H1 (cell line): ENCODE measurements around the gene INSYN1. TPM values are rescaled to one million over a fixed set of nuclear protein-coding genes. Genes with fewer than 3 reads are reported as not detected.

Experiments
- CTCF ChIA-PET: fragments of 300-600 bp; sonication (Branson Sonifier 250); formaldehyde crosslinking; loops from one replicate; lab custom pipeline; 2021; ENCODE audit not compliant: partially characterized antibody; lab: Charles Lee
- POLR2A ChIA-PET: fragments of 300-600 bp; sonication (Branson Sonifier 250); formaldehyde crosslinking; loops from one replicate; lab custom pipeline; 2021; ENCODE audit warnings: inconsistent platforms; ENCODE audit not compliant: partially characterized antibody; lab: Charles Lee
- DNase-seq, 2 experiments: peaks; one replicate each; pipeline versions ENCODE4 v3.0.0 to v3.0.0-alpha.2; 2010 to 2022; ENCODE audit warnings: low spot score in 2 of 2, low read depth in 1 of 2, mixed read lengths in 1 of 2
- FAIRE-seq: peaks from 2 replicates; lab custom pipeline; 2011; peaks lifted over from hg19 to GRCh38; lab: Jason Lieb, UNC
- H2AFZ ChIP-seq: 2 replicates; pipeline ENCODE4 v1.8.1; 2012; ENCODE audit warnings: low read length, inconsistent platforms
- H2AK5ac ChIP-seq: 2 replicates; pipeline ENCODE4 v1.6.1; 2013; ENCODE audit warnings: low read depth, low read length
- H2BK120ac ChIP-seq: replicated peaks from 2 replicates; pipeline ENCODE3; 2013; ENCODE audit warnings: low read depth, low read length, inconsistent platforms
- H2BK12ac ChIP-seq: 2 replicates; pipeline ENCODE4 v1.6.1; 2013; ENCODE audit warnings: low read depth, low read length
- H2BK15ac ChIP-seq: 2 replicates; pipeline ENCODE4 v1.6.1; 2013; ENCODE audit warnings: low read length
- H2BK20ac ChIP-seq: 2 replicates; pipeline ENCODE4 v1.6.1; 2013; ENCODE audit warnings: low read length
- H2BK5ac ChIP-seq: 2 replicates; pipeline ENCODE4 v1.6.1; 2013; ENCODE audit warnings: low read depth, low read length
- H3K14ac ChIP-seq: 2 replicates; pipeline ENCODE4 v1.6.1; 2013; ENCODE audit warnings: inconsistent platforms; ENCODE audit not compliant: insufficient read length
- H3K18ac ChIP-seq: 2 replicates; pipeline ENCODE4 v1.6.1; 2013; ENCODE audit warnings: low read length; ENCODE audit errors: extremely low read depth
- H3K23ac ChIP-seq: 2 replicates; pipeline ENCODE4 v1.6.1; 2013; ENCODE audit warnings: inconsistent platforms; ENCODE audit not compliant: insufficient read length
- H3K23me2 ChIP-seq: 2 replicates; pipeline ENCODE4 v1.6.1; 2013; ENCODE audit warnings: low read depth, low read length
- H3K27ac ChIP-seq: 2 replicates; pipeline ENCODE4 v1.6.1; 2011; ENCODE audit warnings: low read depth, low read length, inconsistent platforms
- H3K27me3 ChIP-seq, 4 experiments: replicated peaks in 1 of 4; 1 replicate in 1 of 4; 2 replicates in 3 of 4; pipeline versions ENCODE4 v1.6.1 to v1.8.1; 2011 to 2013; ENCODE audit warnings: low read length in 3 of 4, mild to moderate bottlenecking in 3 of 4, inconsistent platforms in 2 of 4, mixed read lengths in 2 of 4, moderate library complexity in 1 of 4; ENCODE audit not compliant: control insufficient read depth in 3 of 4, insufficient read depth in 3 of 4; ENCODE audit errors: extremely low read depth in 1 of 4
- H3K36me3 ChIP-seq, 4 experiments: 2 replicates each; pipeline versions ENCODE4 v1.6.1 to v1.8.1; 2011 to 2013; ENCODE audit warnings: mild to moderate bottlenecking in 4 of 4, low read length in 3 of 4, moderate library complexity in 2 of 4, control low read depth in 1 of 4, inconsistent platforms in 1 of 4; ENCODE audit not compliant: insufficient read depth in 4 of 4, control insufficient read depth in 2 of 4
- H3K4ac ChIP-seq: replicated peaks from 2 replicates; pipeline ENCODE3; 2013; ENCODE audit warnings: low read length, low read depth, mixed read lengths, inconsistent platforms; ENCODE audit not compliant: insufficient read length
- H3K4me1 ChIP-seq, 4 experiments: replicated peaks in 1 of 4; 1 replicate in 1 of 4; 2 replicates in 3 of 4; pipeline versions ENCODE4 v1.6.1 to v1.8.1; 2011 to 2013; ENCODE audit warnings: low read length in 3 of 4, inconsistent platforms in 2 of 4, mixed read lengths in 1 of 4; ENCODE audit not compliant: insufficient read depth in 4 of 4, control insufficient read depth in 3 of 4
- H3K4me2 ChIP-seq, 2 experiments: 2 replicates each; pipeline versions ENCODE4 v1.6.1 to v1.8.1; 2011 to 2013; ENCODE audit warnings: low read depth in 2 of 2, low read length in 2 of 2, control low read depth in 1 of 2, inconsistent platforms in 1 of 2, mild to moderate bottlenecking in 1 of 2; ENCODE audit not compliant: insufficient read depth in 1 of 2
- H3K4me3 ChIP-seq, 4 experiments: fragments of 200-600, 300-600 bp in 1 of 4; sonication (generic), shearing (Covaris generic), sonication (Bioruptor Twin) in 1 of 4; 2 replicates each; pipeline versions ENCODE4 v1.5.1 to v1.8.1; 2011 to 2016; ENCODE audit warnings: low read length in 4 of 4, low read depth in 3 of 4, control low read depth in 2 of 4, inconsistent platforms in 2 of 4, mild to moderate bottlenecking in 2 of 4, mixed read lengths in 1 of 4, moderate library complexity in 1 of 4; ENCODE audit not compliant: insufficient read depth in 2 of 4; ENCODE audit errors: extremely low read depth in 1 of 4
- H3K56ac ChIP-seq: replicated peaks from 2 replicates; pipeline ENCODE3; 2013; ENCODE audit warnings: low read depth, mild to moderate bottlenecking, mixed read lengths, low read length, inconsistent platforms; ENCODE audit not compliant: insufficient read length
- H3K79me1 ChIP-seq: 2 replicates; pipeline ENCODE4 v1.6.1; 2013; ENCODE audit warnings: low read depth, low read length, control low read depth
- H3K79me2 ChIP-seq, 2 experiments: 2 replicates each; pipeline versions ENCODE4 v1.6.1 to v1.8.1; 2012 to 2013; ENCODE audit warnings: low read length in 2 of 2, mild to moderate bottlenecking in 2 of 2, inconsistent platforms in 1 of 2; ENCODE audit not compliant: insufficient read depth in 2 of 2, control insufficient read depth in 1 of 2
- H3K9ac ChIP-seq, 4 experiments: replicated peaks in 1 of 4; 1 replicate in 1 of 4; 2 replicates in 3 of 4; pipeline versions ENCODE4 v1.6.1 to v1.8.1; 2011 to 2013; ENCODE audit warnings: low read depth in 3 of 4, low read length in 3 of 4, control low read depth in 2 of 4, mild to moderate bottlenecking in 2 of 4, moderate library complexity in 2 of 4, inconsistent platforms in 1 of 4; ENCODE audit errors: extremely low read depth in 1 of 4
- H3K9me3 ChIP-seq, 2 experiments: 2 replicates each; pipeline versions ENCODE4 v1.6.1 to v1.8.1; 2012 to 2013; ENCODE audit warnings: mild to moderate bottlenecking in 2 of 2, moderate library complexity in 2 of 2, control low read depth in 1 of 2, inconsistent platforms in 1 of 2, low read depth in 1 of 2, low read length in 1 of 2, mixed read lengths in 1 of 2; ENCODE audit not compliant: insufficient read depth in 2 of 2
- H4K20me1 ChIP-seq, 2 experiments: replicated peaks in 1 of 2; 2 replicates each; pipeline versions ENCODE3 to v1.8.1; 2011 to 2013; ENCODE audit warnings: inconsistent platforms in 2 of 2, low read length in 2 of 2, mild to moderate bottlenecking in 1 of 2; ENCODE audit not compliant: insufficient read depth in 2 of 2, control insufficient read depth in 1 of 2
- H4K5ac ChIP-seq: 2 replicates; pipeline ENCODE4 v1.6.1; 2013; ENCODE audit warnings: low read length, low read depth, mixed read lengths, inconsistent platforms; ENCODE audit not compliant: insufficient read length
- H4K8ac ChIP-seq: 2 replicates; pipeline ENCODE4 v1.8.0; 2013; ENCODE audit warnings: mild to moderate bottlenecking, moderate library complexity, low read length, inconsistent platforms; ENCODE audit not compliant: insufficient read depth; ENCODE audit errors: extremely low read depth
- H4K91ac ChIP-seq: replicated peaks from 2 replicates; pipeline ENCODE3; 2013; ENCODE audit warnings: low read length, mixed read lengths, inconsistent platforms; ENCODE audit not compliant: insufficient read length
- CHD1 ChIP-seq: IDR thresholded peaks from 2 replicates; pipeline ENCODE4 v1.6.1; 2012; ENCODE audit warnings: low read depth, low read length, improper control_type of control experiment
- CREB1 ChIP-seq: IDR thresholded peaks from 2 replicates; pipeline ENCODE4 v1.6.1; 2012; ENCODE audit warnings: inconsistent platforms
- E2F6 ChIP-seq: IDR thresholded peaks from 2 replicates; pipeline ENCODE4 v1.6.1; 2012; ENCODE audit warnings: inconsistent platforms
- EZH2 ChIP-seq: fragments of 200-600 bp; sonication (generic); IDR thresholded peaks from 2 replicates; pipeline ENCODE4 v1.7.1; 2012; ENCODE audit warnings: low read depth, mild to moderate bottlenecking, moderate library complexity, low read length, inconsistent platforms; ENCODE audit not compliant: severe bottlenecking
- GTF2F1 ChIP-seq: IDR thresholded peaks from 2 replicates; pipeline ENCODE4 v1.6.1; 2012; ENCODE audit warnings: low read depth, low read length, improper control_type of control experiment, borderline replicate concordance
- NRF1 ChIP-seq: IDR thresholded peaks from 2 replicates; pipeline ENCODE4 v1.6.1; 2011; ENCODE audit warnings: mild to moderate bottlenecking, low read depth, low read length, improper control_type of control experiment
- PHF8 ChIP-seq: fragments of 200-600 bp; sonication (generic); conservative IDR thresholded peaks from 2 replicates; pipeline ENCODE4 v1.7.1; 2012; ENCODE audit warnings: low read depth, mild to moderate bottlenecking, inconsistent platforms, low read length, moderate library complexity
- RBBP5 ChIP-seq: IDR thresholded peaks from 2 replicates; pipeline ENCODE4 v1.7.1; 2012; ENCODE audit warnings: low read depth, mild to moderate bottlenecking, inconsistent platforms, low read length, moderate library complexity, borderline replicate concordance
- RXRA ChIP-seq: IDR thresholded peaks from 2 replicates; pipeline ENCODE4 v1.6.1; 2011; ENCODE audit warnings: low read depth, mild to moderate bottlenecking, low read length, moderate library complexity; ENCODE audit not compliant: insufficient read depth
- WGBS, 2 experiments: shearing (Covaris generic) in 1 of 2; methylation state at CpG; one replicate each; pipeline versions ENCODE4 v1.1.6 to v1.1.7; 2013 to 2015; ENCODE audit warnings: low lambda C conversion rate in 2 of 2, mixed read lengths in 2 of 2, inconsistent platforms in 1 of 2, low coverage in 1 of 2, missing lambda C conversion rate in 1 of 2; ENCODE audit not compliant: insufficient replicate concordance in 2 of 2, insufficient coverage in 1 of 2, insufficient read length in 1 of 2; ENCODE audit errors: extremely low coverage in 1 of 2, missing lambda C conversion rate in 1 of 2; 5-methylcytosine and 5-hydroxymethylcytosine counted together
- polyA plus RNA-seq, 7 experiments: library from polyadenylated mRNA; depleted of rRNA in 3 of 7; stranded (reverse) in 5 of 7; unstranded in 2 of 7; fragments of >200 nt in 5 of 7; fragments of 200-250 nt in 2 of 7; gene quantifications; 1 replicate in 5 of 7; 2 replicates in 1 of 7; 4 replicates in 1 of 7; pipeline versions ENCODE4 v1.2.1 to v1.2.3, GENCODE V29; 2011 to 2013; ENCODE audit warnings: missing spikeins in 2 of 7, mixed read lengths in 2 of 7
- total RNA-seq: library from RNA; stranded (reverse); fragmentation: NEBNext Ultra II Directional; extraction: Animal tissue kit (Norgen Biotek cat#: 25700); gene quantifications from 2 replicates; pipeline ENCODE4 v1.2.1, GENCODE V29; 2021
- TF ChIP-seq, protein P1 (sequence below), 3 experiments: IDR thresholded peaks; 1 replicate in 2 of 3; 2 replicates in 1 of 3; pipeline versions ENCODE4 v1.5.1 to v1.6.1; 2011; ENCODE audit warnings: low read length in 3 of 3, mild to moderate bottlenecking in 3 of 3, inconsistent platforms in 2 of 3, low read depth in 1 of 3, moderate library complexity in 1 of 3; ENCODE audit not compliant: insufficient read depth in 1 of 3; ENCODE audit errors: control extremely low read depth in 1 of 3

Gene INSYN1
- total and polyA plus RNA-seq, 2 of the 8 experiments (the other 6 are each of a cell fraction or from before 2014, with no cell fraction given): 7.2 to 10.2 TPM

DNA sequence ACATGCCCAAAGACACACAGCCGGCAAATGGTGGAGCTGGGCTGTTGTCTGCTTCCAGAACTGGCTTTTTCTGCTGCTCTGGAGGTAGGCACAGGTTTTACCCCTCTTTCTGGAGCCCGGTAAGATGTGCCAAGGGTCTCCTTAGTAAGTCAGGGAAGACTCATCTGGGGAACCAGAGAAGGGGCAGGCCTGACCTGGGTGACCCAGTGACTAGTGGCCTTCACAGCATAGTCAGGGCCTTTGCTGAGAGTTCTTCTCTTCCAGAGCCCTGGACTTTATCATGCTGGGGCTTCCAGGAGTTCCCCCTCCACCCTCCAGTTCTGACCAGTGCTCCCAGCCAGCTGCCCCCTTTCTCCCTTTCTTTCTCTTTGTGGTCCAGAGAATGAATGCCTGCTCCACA lies 65.8 kb downstream of the INSYN1 start:
- FAIRE-seq: no peak
- H4K20me1 ChIP-seq: peaks cover 23 to 30% of the 10 kb centered on the region in 2 experiments
- POLR2A ChIA-PET: interaction anchor here (1.0 to 9.2 kb wide), 4 partner anchors 10 to 55 kb away, joined by 3 to 93 read pairs (median 3); no protein-coding TSS in a partner anchor
- no peak for TF ChIP-seq RBBP5
- TF ChIP-seq CREB1: no peak
- TF ChIP-seq PHF8: no peak
- no peak for TF ChIP-seq EZH2
- TF ChIP-seq E2F6: no peak
- TF ChIP-seq CHD1: no peak
- TF ChIP-seq GTF2F1: no peak
- no peak for TF ChIP-seq RXRA
- TF ChIP-seq, protein P1, sequence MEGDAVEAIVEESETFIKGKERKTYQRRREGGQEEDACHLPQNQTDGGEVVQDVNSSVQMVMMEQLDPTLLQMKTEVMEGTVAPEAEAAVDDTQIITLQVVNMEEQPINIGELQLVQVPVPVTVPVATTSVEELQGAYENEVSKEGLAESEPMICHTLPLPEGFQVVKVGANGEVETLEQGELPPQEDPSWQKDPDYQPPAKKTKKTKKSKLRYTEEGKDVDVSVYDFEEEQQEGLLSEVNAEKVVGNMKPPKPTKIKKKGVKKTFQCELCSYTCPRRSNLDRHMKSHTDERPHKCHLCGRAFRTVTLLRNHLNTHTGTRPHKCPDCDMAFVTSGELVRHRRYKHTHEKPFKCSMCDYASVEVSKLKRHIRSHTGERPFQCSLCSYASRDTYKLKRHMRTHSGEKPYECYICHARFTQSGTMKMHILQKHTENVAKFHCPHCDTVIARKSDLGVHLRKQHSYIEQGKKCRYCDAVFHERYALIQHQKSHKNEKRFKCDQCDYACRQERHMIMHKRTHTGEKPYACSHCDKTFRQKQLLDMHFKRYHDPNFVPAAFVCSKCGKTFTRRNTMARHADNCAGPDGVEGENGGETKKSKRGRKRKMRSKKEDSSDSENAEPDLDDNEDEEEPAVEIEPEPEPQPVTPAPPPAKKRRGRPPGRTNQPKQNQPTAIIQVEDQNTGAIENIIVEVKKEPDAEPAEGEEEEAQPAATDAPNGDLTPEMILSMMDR (IDR thresholded peaks at IDR 0.05; ENCODE audit: control extremely low read depth in 1 of 3, insufficient read depth in 1 of 3, low read depth in 1 of 3, low read length in 3 of 3): no peak
- TF ChIP-seq NRF1: no peak

More for the DNA sequence above, 65.8 kb downstream of the INSYN1 start:
- Histone ChIP-seq H4K5ac (no peak overlapping the region), H3K9ac (no peak overlapping the region), H2BK120ac (no peak overlapping the region), H3K4ac (no peak overlapping the region), H3K56ac (no peak overlapping the region), H4K91ac (no peak overlapping the region), H2BK5ac (no peak overlapping the region), H2BK20ac (no peak overlapping the region), H2BK15ac (no peak overlapping the region), H3K27me3 (no peaks in the 10 kb centered on the region), H2AFZ (no peak overlapping the region), H3K9me3 (no peaks in the 10 kb centered on the region), H3K4me2 (no peak overlapping the region), H3K36me3 (no peaks in the 10 kb centered on the region), H3K23ac (no peak overlapping the region), H3K23me2 (peaks cover 7% of the 10 kb centered on the region), H3K27ac (no peak overlapping the region), H3K4me1 (peaks cover 2 to 31% (median 13%) of the 10 kb centered on the region in 4 experiments; a peak in 5 of 7 replicates), H2BK12ac (no peak overlapping the region), H2AK5ac (no peak overlapping the region), H3K79me1 (peaks cover 24% of the 10 kb centered on the region), H3K18ac (no peak overlapping the region), H3K79me2 (peaks cover 25 to 73% of the 10 kb centered on the region in 2 experiments), H4K8ac (no peak overlapping the region; the same call in 1 of the 2 replicates), H3K14ac (no peak overlapping the region), H3K4me3 (no peak overlapping the region)
- DNase-seq: no peak
- 92% methylated on average over 2 of the region's 2 CpGs; no CpG with 5 or more reads in 1 of the 2 experiments for WGBS, 2 experiments
- CTCF ChIA-PET: interaction anchor here (4.2 to 15.1 kb wide), 3 partner anchors 9 to 52 kb away, joined by 41 to 496 read pairs (median 72); partner anchors contain the start of gene NPTN
